GM12801 (cell line): ENCODE results near the gene TBC1D22B.

Experiments used
- TF ChIP-seq, protein P1 (sequence below): IDR thresholded peaks from one replicate; pipeline ENCODE4 v1.5.1; 2011; ENCODE audit warnings: control low read depth; ENCODE audit not compliant: insufficient read length; ENCODE audit errors: extremely low read depth

The TBC1D22B gene

DNA sequence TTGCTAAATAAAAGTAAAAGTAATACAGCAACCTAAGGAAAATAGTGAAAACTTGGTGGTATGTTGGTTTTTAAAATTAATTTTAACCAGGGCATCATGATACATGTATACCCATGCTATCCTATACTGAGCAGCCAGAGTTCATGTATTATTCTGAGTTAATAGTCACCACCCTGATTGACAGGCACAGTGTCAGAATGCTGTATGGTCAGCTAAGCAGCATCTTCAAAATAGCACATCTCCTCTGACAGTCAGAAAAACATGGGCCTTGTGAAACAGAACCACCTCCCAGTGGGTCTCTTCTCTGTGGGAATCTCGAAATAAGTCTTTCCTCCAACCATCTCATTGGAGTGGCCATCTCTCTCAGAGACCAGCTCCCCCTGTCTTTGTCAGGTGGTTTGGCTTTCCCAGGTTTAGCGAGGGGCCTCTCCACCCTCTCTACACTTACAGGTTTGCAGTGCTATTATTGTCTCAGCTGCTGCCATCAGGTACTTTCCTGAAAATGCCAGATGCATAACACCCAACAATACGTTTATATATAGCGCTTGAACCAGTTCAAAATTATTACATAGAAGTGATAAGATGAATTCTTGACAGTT is 49.2 kb downstream of the TBC1D22B start:
- TF ChIP-seq, protein P1, sequence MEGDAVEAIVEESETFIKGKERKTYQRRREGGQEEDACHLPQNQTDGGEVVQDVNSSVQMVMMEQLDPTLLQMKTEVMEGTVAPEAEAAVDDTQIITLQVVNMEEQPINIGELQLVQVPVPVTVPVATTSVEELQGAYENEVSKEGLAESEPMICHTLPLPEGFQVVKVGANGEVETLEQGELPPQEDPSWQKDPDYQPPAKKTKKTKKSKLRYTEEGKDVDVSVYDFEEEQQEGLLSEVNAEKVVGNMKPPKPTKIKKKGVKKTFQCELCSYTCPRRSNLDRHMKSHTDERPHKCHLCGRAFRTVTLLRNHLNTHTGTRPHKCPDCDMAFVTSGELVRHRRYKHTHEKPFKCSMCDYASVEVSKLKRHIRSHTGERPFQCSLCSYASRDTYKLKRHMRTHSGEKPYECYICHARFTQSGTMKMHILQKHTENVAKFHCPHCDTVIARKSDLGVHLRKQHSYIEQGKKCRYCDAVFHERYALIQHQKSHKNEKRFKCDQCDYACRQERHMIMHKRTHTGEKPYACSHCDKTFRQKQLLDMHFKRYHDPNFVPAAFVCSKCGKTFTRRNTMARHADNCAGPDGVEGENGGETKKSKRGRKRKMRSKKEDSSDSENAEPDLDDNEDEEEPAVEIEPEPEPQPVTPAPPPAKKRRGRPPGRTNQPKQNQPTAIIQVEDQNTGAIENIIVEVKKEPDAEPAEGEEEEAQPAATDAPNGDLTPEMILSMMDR: no peak

DNA sequence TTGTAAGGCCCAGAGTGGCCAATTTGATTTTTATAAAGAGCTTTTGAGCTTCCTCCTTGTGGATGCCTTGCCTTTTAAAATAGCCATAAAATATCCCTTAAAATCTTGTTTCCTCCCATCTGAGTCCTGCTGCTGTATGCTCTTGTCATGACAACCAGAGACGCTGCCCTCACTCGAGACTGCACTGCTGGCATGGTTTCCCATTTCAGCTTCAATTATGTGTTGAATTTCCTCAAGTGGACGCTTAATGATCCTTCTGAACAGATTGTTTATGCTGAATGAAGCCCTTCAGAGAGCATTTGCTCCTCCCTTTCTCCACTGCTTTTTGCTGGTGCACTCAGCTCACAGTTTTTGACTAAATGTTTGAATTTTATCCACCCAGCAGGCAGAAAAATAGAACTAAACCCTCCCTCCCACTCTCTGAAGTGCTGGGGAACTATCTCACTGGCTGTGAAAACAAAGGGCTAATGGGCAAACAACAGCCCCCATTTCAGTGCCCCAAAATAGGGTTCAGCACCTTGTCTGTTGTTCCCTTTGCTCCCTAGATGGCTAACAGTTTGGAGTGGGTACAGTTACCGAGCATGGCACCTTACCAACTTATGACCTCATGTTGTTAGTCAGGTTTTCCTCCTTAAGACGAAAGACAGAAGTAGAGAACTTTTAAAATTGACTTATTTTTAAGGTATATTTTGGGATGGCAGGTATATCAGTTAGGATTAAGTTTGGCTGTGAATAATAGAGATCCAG is 50.7 kb downstream of the TBC1D22B start:
- TF ChIP-seq, protein P1: no peak

DNA sequence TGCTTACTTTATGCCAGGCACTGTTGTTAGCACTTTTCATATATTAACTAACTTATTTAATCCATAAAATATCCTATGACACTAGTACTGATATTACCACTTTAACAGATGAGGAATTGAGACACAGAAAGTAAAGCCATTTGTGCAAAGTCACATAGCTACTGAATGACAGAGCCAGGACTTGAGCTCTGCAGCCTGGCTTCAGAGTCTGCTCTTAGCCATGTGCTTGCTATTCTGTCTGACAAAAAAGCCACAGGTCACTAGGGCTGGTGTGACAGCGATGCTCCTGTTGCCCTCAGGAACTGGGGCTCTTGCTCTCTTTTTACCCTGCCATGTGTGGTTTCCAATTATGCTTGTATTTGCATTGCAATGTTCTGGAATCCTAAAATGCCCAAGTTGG is 51.5 kb downstream of the TBC1D22B start:
- TF ChIP-seq, protein P1: no peak

DNA sequence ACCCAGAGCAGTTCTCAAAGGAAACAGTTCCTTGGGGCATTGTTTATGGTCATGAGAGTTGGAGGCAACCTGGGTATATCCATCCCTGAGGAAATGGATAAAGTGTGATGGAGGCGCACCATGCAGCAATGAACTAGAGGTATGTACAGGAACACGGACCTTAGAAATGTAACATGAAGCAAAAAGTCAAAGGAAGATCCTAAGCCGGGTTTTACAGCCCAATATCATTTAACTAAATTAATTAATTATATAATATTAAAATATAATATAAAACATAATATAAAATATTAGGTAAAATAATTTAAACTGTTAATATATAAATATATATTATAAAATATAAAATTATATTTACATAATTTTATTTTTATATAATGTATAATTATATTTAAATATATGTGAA is 52.1 kb downstream of the TBC1D22B start:
- TF ChIP-seq, protein P1: no peak

DNA sequence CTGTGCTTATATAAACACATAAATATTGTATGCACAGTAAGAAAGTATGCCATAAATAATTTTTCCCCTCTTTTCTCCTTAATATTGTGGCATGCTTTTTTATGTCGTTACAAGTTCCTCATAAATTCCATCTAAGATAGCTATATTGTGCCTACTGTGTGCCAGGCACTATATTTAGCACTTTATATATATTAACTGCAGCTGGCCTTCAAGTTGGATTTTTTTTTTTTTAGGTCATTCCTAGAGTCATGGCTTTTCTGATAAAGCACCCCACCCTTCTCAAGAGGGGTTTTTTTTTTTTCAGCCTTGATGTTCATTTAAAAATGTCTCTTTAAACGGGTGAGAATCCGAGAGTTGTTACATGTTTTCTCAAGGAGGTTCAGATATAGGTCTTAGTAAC is 53.4 kb downstream of the TBC1D22B start:
- TF ChIP-seq, protein P1: no peak

DNA sequence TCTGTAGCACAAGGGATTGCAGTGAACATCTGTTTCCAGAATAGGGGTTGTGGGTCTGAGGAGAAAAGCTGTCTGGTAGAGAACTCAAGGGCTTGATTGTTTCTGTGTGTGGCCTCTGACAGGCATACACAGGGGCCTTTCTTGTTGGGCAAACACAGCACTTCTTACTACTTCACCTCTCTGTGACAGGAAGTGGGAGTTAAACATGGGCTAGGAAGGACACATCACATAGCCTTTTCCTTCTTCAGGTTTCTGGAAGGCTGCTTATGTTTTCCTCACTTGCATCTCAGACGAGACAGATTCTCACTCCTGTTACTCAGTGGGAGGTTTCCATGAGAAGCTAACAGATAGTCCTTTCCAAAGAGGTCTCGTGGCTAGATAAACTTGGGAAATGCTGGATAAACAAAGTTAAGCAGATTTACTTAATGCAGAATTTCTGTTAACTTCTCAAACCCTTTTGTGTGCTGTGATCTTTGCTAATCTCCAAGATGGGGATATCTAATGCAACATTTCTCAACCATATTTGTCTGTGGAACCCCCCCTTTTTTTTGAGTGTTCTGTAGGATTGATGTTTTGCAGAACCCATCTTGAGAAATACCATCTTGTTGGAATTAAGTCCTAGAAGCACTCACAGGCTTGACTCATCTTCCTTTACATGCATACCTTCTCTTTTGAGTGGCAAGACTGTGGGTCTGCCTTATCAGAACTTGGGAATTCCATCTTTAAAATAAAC is 54.3 kb downstream of the TBC1D22B start:
- TF ChIP-seq, protein P1: no peak

DNA sequence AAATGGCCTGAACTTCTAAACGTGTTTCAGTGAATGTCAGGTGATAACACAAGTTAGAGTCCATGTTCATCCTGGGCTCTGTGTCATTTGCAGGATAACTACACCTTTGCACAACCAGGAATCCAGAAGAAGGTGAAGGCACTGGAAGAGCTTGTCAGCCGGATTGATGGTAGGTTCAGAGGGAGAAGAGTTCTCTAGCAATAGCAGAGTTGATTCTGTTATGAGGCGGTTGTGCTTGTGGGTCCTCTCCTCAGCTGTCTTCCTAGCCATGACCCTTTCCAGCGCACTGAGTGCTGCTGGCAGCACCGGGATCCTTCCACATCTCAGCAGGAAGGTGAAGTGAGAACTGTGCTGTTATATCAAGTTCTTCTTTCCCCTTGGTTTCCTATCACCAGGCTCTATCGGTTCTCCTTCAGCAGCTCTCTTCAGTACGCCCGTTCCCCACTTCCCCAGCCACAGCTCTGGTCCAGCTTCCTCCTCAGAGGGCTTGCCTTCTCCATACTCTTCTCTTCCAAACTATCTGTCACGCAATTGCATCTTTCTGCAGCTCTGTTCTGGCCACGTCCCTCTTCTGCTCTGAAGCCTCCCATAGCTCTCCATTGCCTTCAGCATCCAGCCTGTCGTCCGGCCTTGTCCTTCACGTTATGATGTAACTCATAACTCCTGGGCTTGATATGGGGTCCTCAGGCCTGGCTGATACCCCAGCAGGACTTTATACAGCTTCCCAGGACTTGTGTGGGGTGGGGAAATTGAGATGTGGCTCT is 56.3 kb downstream of the TBC1D22B start:
- TF ChIP-seq, protein P1: no peak
